ENCODE results near the gene TBC1D10B.

The TBC1D10B gene

DNA sequence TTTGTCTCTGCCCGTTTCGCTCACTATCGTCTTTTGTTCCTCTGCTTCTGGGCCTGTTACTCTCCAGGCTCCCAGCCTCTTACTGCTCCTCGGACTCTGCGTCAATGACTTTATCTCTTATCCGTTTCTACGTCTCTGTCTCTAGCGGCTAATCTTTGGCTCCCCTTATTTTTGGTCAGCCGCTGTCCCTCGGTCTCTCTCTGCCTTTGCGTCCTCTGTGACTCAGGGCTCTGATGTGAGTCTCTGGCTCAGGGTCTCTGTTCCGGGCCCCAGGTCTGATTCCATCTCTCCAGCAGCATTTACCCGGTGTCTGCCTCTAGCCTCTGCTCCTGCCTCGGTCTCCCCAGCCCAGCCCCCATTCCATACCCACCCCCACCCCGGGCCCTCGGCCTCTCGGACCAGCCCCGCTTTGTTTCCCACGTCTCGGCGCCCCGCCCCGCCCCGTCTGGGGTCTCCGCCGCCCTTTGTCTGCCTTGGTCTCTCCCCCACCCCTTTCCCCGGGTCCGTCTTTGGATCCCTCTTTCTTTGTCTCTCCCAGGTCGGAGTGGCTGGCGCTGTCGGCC is 24.4 kb upstream of the TBC1D10B start:
- H3K27me3 ChIP-seq (replicated peaks in 2 of 5; ENCODE audit: control insufficient read depth in 4 of 5, insufficient read depth in 5 of 5, low read length in 4 of 5) = no peaks in the 10 kb centered on the region
- H3K4me3 ChIP-seq (ENCODE audit: control insufficient read depth in 1 of 7, extremely low read depth in 1 of 7, insufficient read depth in 4 of 7, low read depth in 2 of 7, low read length in 6 of 7) = peak overlapping the region; percentile 74 to 91 (median 77)
- H3K9me3 ChIP-seq (ENCODE audit: control extremely low read depth in 1 of 5, control insufficient read depth in 4 of 5, insufficient read depth in 2 of 5, low read depth in 1 of 5, low read length in 4 of 5) = no peaks in the 10 kb centered on the region
- peaks cover 7 to 36% (median 31%) of the 10 kb centered on the region in 4 experiments for H3K4me1 ChIP-seq (ENCODE audit: control extremely low read depth in 1 of 4, control insufficient read depth in 4 of 4, insufficient read depth in 4 of 4, low read length in 3 of 4)
- H3K27ac ChIP-seq (ENCODE audit: insufficient read depth in 1 of 2, low read depth in 1 of 2, low read length in 2 of 2, poor library complexity in 1 of 2, severe bottlenecking in 2 of 2) = peak overlapping the region; percentile 33 to 71
- CTCF ChIA-PET = interaction anchor here (1.0 to 10.8 kb wide), 10 partner anchors 10 to 303 kb away, joined by 4 to 97 read pairs (median 7); partner anchors contain the start of genes SEPTIN1, TBX6 and ZNF771
- peaks cover 0 to 22% (median 14%) of the 10 kb centered on the region in 4 experiments for H3K36me3 ChIP-seq (ENCODE audit: control insufficient read depth in 4 of 4, insufficient read depth in 4 of 4, low read length in 3 of 4)
- POLR2A ChIA-PET = interaction anchor here (0.6 to 2.3 kb wide), 8 partner anchors 12 to 329 kb away, joined by 3 to 11 read pairs (median 3); partner anchors contain the start of genes SEPTIN1, TBC1D10B and ZNF771
- DNase-seq = no peak
- WGBS (ENCODE audit: insufficient coverage) = 25% methylated on average over 25 of the region's 31 CpGs

DNA sequence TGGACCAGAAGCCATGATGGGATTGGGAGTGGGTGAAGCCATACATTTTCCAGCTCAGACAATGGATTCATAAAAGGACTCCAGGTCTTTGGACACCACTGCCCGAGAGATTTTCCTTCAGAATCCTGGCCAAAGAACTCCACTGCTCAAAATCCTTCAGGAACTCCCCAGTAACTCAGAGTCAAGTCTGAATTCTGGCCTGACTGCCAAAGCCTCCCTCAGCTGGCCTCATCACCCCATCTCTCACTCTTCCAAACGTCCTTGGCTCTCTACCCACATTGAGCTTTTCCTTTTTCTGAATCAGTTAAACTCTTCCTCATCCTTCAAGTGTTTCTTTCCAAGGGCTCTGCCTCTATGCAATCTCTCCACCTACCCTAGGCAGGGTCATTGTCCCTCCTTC is 13.2 kb upstream of the TBC1D10B start:
- no peaks in the 10 kb centered on the region for H3K36me3 ChIP-seq (ENCODE audit: control insufficient read depth in 4 of 4, insufficient read depth in 4 of 4, low read length in 3 of 4)
- CTCF ChIA-PET = interaction anchor here (0.7 to 2.8 kb wide), 6 partner anchors 9 to 554 kb away, joined by 3 to 20 read pairs (median 7); partner anchors contain the start of gene ZNF48
- H3K27ac ChIP-seq (ENCODE audit: insufficient read depth in 1 of 2, low read depth in 1 of 2, low read length in 2 of 2, poor library complexity in 1 of 2, severe bottlenecking in 2 of 2) = no peak overlapping the region
- H3K27me3 ChIP-seq (replicated peaks in 2 of 5; ENCODE audit: control insufficient read depth in 4 of 5, insufficient read depth in 5 of 5, low read length in 4 of 5) = no peaks in the 10 kb centered on the region
- H3K4me1 ChIP-seq (ENCODE audit: control extremely low read depth in 1 of 4, control insufficient read depth in 4 of 4, insufficient read depth in 4 of 4, low read length in 3 of 4) = peaks cover 0 to 43% (median 31%) of the 10 kb centered on the region in 4 experiments
- DNase-seq = no peak
- H3K4me3 ChIP-seq (ENCODE audit: control insufficient read depth in 1 of 7, extremely low read depth in 1 of 7, insufficient read depth in 4 of 7, low read depth in 2 of 7, low read length in 6 of 7) = no peak overlapping the region
- 75% methylated on average over 2 of the region's 2 CpGs for WGBS (ENCODE audit: insufficient coverage)
- no peaks in the 10 kb centered on the region for H3K9me3 ChIP-seq (ENCODE audit: control extremely low read depth in 1 of 5, control insufficient read depth in 4 of 5, insufficient read depth in 2 of 5, low read depth in 1 of 5, low read length in 4 of 5)
- POLR2A ChIA-PET = interaction anchor here (1.2 to 2.0 kb wide), 2 partner anchors 9 to 12 kb away, joined by 3 to 7 read pairs; partner anchors contain the start of gene ZNF48

DNA sequence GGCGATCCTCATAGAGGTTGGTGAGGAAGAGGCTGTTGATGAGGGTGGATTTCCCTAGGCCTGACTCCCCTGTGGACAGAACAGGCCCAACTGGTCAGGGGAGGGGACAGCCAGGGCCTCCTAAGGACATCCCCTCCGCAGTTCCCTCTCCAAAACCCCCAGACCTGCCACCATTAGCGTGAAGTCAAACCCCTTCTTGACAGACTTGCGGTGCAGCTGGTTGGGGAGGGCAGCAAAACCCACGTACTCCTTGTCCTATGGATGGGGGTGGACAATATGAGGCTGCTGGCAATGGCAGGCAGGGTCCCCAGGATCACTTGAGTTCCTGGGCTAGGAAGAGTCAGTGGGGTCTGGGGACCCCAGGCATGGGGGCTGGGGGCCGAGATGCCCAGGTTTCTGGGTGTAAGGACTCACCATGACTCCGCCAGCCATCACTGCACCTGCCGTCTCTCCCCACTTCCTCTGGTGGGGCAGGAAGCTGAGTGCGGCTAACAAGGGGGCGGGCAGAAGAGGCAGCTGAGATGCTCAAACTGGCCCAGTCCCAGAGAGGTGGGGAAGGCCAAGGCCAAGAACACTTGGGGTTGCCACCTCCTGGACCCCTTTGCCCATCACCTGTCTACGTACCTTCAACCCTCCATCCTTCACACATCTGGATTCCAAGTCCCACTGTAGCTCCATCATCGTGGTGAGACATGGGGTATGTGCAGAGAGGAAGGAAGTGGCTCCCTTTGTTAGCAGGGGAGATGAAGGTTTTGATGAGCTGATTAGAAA is 12.0 kb upstream of the TBC1D10B start, which contains the start of gene SEPTIN1:
SEPTIN1 (minus strand) TSS at position 451 of the 771 bp plus-strand sequence; CDS start at position 432, 19 bp downstream.
- ChIA-PET CTCF (interaction anchor here (0.9 to 2.8 kb wide), 8 partner anchors 11 to 32 kb away, joined by 3 to 20 read pairs (median 5); partner anchors contain the start of gene ZNF48), POLR2A (interaction anchor here (1.2 to 2.0 kb wide), 2 partner anchors 10 to 13 kb away, joined by 3 to 7 read pairs; partner anchors contain the start of gene ZNF48)
- WGBS (ENCODE audit: insufficient coverage) = 23% methylated on average over 5 of the region's 12 CpGs
- Histone ChIP-seq H3K27ac (ENCODE audit: insufficient read depth in 1 of 2, low read depth in 1 of 2, low read length in 2 of 2, poor library complexity in 1 of 2, severe bottlenecking in 2 of 2) (peak within 1 kb of the TSS in 1 of 2 experiments; percentile 71), H3K4me3 (ENCODE audit: control insufficient read depth in 1 of 7, extremely low read depth in 1 of 7, insufficient read depth in 4 of 7, low read depth in 2 of 7, low read length in 6 of 7) (peak within 1 kb of the TSS in 5 of 7 experiments; percentile 11 to 72 (median 38)), H3K9me3 (ENCODE audit: control extremely low read depth in 1 of 5, control insufficient read depth in 4 of 5, insufficient read depth in 2 of 5, low read depth in 1 of 5, low read length in 4 of 5) (no peaks in the 10 kb centered on the region), H3K27me3 (replicated peaks in 2 of 5; ENCODE audit: control insufficient read depth in 4 of 5, insufficient read depth in 5 of 5, low read length in 4 of 5) (no peaks in the 10 kb centered on the region), H3K36me3 (ENCODE audit: control insufficient read depth in 4 of 4, insufficient read depth in 4 of 4, low read length in 3 of 4) (no peaks in the 10 kb centered on the region), H3K4me1 (ENCODE audit: control extremely low read depth in 1 of 4, control insufficient read depth in 4 of 4, insufficient read depth in 4 of 4, low read length in 3 of 4) (peaks cover 0 to 50% (median 42%) of the 10 kb centered on the region in 4 experiments)
- peak; percentile 50 to 84 (median 74) for DNase-seq

DNA sequence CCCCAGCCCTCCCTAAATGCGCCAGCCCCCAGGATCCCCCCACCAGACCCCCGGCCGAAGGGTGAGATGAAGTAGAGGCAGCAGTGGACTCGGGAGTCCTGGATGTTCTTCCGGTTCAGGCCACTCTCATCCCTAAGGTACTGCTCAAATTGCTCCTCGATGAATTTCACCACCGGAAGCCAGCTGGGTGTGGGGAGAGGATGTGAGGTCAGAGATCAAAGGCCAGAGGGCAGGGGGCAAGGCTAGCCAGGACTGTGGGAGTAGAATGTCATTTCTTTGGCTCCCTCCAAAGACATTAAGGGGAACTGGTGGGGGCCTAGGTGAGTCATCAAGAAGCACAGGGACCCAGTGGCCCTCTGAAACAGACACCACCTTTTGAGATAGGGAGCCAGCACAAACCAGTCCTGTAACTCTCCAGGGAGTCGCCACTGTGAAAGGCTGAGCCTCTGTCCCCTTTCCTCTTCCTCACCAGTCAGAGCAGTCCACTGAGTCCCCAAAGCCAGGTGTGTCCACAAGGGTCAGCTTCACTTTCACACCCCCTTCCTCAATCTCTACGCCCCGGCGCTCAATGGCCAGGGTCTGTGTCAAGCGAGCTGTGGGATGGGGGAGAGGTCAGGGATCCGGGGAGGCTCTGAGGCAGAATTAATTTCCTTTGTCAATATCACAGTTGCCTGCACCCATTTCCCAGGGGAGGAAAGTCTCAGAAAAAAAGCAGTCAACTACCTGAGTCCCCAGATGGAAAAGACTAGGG is 11.2 kb upstream of the TBC1D10B start:
- peak in 1 of 3 donors; percentile 43 for DNase-seq
- CTCF ChIA-PET = interaction anchor here (1.5 to 2.8 kb wide), 5 partner anchors 11 to 28 kb away, joined by 3 to 20 read pairs (median 10); partner anchors contain the start of gene ZNF48
- POLR2A ChIA-PET = interaction anchor here (2.0 kb wide), 1 partner anchor 14 kb away, joined by 7 read pairs; the partner anchor contains the start of gene ZNF48
- Histone ChIP-seq H3K36me3 (ENCODE audit: control insufficient read depth in 4 of 4, insufficient read depth in 4 of 4, low read length in 3 of 4) (no peaks in the 10 kb centered on the region), H3K27ac (ENCODE audit: insufficient read depth in 1 of 2, low read depth in 1 of 2, low read length in 2 of 2, poor library complexity in 1 of 2, severe bottlenecking in 2 of 2) (peak overlapping the region in 1 of 2 experiments; percentile 71), H3K4me3 (ENCODE audit: control insufficient read depth in 1 of 7, extremely low read depth in 1 of 7, insufficient read depth in 4 of 7, low read depth in 2 of 7, low read length in 6 of 7) (peak overlapping the region in 2 of 7 experiments; percentile 56 to 72), H3K9me3 (ENCODE audit: control extremely low read depth in 1 of 5, control insufficient read depth in 4 of 5, insufficient read depth in 2 of 5, low read depth in 1 of 5, low read length in 4 of 5) (no peaks in the 10 kb centered on the region), H3K27me3 (replicated peaks in 2 of 5; ENCODE audit: control insufficient read depth in 4 of 5, insufficient read depth in 5 of 5, low read length in 4 of 5) (no peaks in the 10 kb centered on the region), H3K4me1 (ENCODE audit: control extremely low read depth in 1 of 4, control insufficient read depth in 4 of 4, insufficient read depth in 4 of 4, low read length in 3 of 4) (peaks cover 0 to 58% (median 50%) of the 10 kb centered on the region in 4 experiments)
- WGBS (ENCODE audit: insufficient coverage) = 84% methylated on average over 4 of the region's 13 CpGs

DNA sequence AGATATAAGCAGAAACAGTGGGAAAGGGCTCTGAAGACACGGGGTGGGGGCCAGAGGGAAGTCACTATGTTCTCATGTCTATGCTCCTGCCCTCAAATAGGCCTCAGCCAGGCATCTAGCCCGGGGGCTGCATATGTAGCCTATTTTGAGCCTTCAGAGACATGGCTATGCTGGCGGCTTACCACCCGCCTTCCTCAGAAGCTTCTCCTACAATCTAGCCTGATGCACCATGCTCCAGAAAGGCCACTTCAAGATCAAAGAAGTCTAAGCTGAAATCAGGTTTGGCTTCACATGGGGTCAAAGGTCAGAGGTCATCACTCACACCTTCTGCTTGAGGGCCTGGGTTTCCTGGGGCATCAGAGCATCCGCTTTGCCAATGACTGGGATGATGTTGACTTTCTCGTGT is 10.5 kb upstream of the TBC1D10B start:
- Histone ChIP-seq H3K27me3 (replicated peaks in 2 of 5; ENCODE audit: control insufficient read depth in 4 of 5, insufficient read depth in 5 of 5, low read length in 4 of 5) (no peaks in the 10 kb centered on the region), H3K9me3 (ENCODE audit: control extremely low read depth in 1 of 5, control insufficient read depth in 4 of 5, insufficient read depth in 2 of 5, low read depth in 1 of 5, low read length in 4 of 5) (no peaks in the 10 kb centered on the region), H3K27ac (ENCODE audit: insufficient read depth in 1 of 2, low read depth in 1 of 2, low read length in 2 of 2, poor library complexity in 1 of 2, severe bottlenecking in 2 of 2) (no peak overlapping the region), H3K4me3 (ENCODE audit: control insufficient read depth in 1 of 7, extremely low read depth in 1 of 7, insufficient read depth in 4 of 7, low read depth in 2 of 7, low read length in 6 of 7) (no peak overlapping the region), H3K36me3 (ENCODE audit: control insufficient read depth in 4 of 4, insufficient read depth in 4 of 4, low read length in 3 of 4) (no peaks in the 10 kb centered on the region), H3K4me1 (ENCODE audit: control extremely low read depth in 1 of 4, control insufficient read depth in 4 of 4, insufficient read depth in 4 of 4, low read length in 3 of 4) (peaks cover 0 to 65% (median 54%) of the 10 kb centered on the region in 4 experiments)
- WGBS (ENCODE audit: insufficient coverage) = 88% methylated on average over 6 of the region's 6 CpGs
- DNase-seq = no peak
- ChIA-PET POLR2A (no interaction called here), CTCF (interaction anchor here (0.5 to 1.5 kb wide), 5 partner anchors 10 to 125 kb away, joined by 3 to 5 read pairs (median 3); no protein-coding TSS in a partner anchor)

DNA sequence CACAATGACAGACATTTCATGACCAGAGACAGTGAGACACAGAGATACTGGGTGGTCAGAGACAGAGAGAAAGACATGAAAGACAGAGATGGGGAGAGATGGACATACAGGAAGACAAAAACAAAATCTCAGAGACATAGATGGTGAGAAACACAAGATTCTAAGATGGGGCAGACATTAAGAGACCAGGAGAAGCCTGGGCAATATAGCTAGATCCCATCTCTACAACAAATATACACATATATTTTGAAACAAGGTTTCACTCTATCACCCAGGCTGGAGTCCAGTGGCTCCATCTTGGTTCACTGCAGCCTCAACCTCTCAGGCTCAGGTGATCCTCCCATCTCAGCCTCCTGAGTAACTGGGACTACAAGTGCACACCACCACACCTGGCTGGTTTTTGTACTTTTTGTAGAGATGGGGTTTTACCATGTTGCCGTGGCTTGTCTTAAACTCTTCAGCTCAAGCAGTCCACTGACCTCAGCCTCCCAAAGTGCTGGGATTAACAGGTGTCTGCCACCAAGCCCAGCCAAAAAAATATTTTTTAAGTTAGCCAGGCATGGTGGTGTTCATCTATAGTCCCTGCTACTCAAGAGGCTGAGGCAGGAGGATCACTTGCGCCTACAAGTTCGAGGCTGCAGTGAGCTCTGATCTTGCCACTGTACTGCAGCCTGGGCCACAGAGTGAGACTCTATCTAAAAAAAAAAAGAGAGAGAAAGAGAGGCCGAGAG is 9.9 kb upstream of the TBC1D10B start:
- no peak for DNase-seq
- Histone ChIP-seq H3K36me3 (ENCODE audit: control insufficient read depth in 4 of 4, insufficient read depth in 4 of 4, low read length in 3 of 4) (no peaks in the 10 kb centered on the region), H3K4me1 (ENCODE audit: control extremely low read depth in 1 of 4, control insufficient read depth in 4 of 4, insufficient read depth in 4 of 4, low read length in 3 of 4) (peaks cover 0 to 65% (median 54%) of the 10 kb centered on the region in 4 experiments), H3K27me3 (replicated peaks in 2 of 5; ENCODE audit: control insufficient read depth in 4 of 5, insufficient read depth in 5 of 5, low read length in 4 of 5) (no peaks in the 10 kb centered on the region), H3K9me3 (ENCODE audit: control extremely low read depth in 1 of 5, control insufficient read depth in 4 of 5, insufficient read depth in 2 of 5, low read depth in 1 of 5, low read length in 4 of 5) (no peaks in the 10 kb centered on the region), H3K4me3 (ENCODE audit: control insufficient read depth in 1 of 7, extremely low read depth in 1 of 7, insufficient read depth in 4 of 7, low read depth in 2 of 7, low read length in 6 of 7) (no peak overlapping the region), H3K27ac (ENCODE audit: insufficient read depth in 1 of 2, low read depth in 1 of 2, low read length in 2 of 2, poor library complexity in 1 of 2, severe bottlenecking in 2 of 2) (no peak overlapping the region)
- ChIA-PET POLR2A (no interaction called here), CTCF (interaction anchor here (0.5 to 1.5 kb wide), 5 partner anchors 9 to 126 kb away, joined by 3 to 5 read pairs (median 3); no protein-coding TSS in a partner anchor)
- 100% methylated on average over 2 of the region's 4 CpGs for WGBS (ENCODE audit: insufficient coverage)

All from common myeloid progenitor, CD34-positive (primary cell).